GM18858 (cell line): ENCODE results near the gene ZDHHC18.
"Not testable (repeated sequence)": the region's sequence is repeated elsewhere in the genome, so short reads cannot be mapped to it uniquely, and the experiment has no call there.

Experiments used
- ATAC-seq: cut with Tn5 transposase; IDR thresholded peaks from one replicate; pipeline ENCODE4 v1.9.1; 2021; ENCODE audit not compliant: unreplicated experiment

Gene ZDHHC18

GRCh38 chr1:26791148-26791547 is 35.3 kb upstream of the ZDHHC18 start:
- ATAC-seq = no peak

DNA sequence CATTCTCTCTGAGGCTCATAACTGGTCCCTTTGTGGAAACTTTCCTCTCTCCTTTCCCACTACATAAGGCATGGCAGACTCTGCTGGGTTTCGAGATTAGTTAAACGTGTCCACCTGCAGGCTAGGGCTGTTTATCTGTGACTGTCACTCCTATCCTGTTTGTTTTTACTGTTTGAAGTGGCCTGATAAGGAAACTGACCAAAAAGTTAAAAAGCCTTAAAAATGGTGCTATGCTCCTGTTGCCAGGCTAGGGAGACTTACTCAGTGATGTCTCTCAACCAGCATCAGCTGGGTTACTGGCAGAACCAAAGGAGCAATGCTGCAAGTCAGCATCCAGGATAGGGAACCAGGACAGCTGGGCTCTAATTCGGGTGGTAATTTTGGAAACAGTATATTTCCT is 34.9 kb upstream of the ZDHHC18 start:
- ATAC-seq = no peak

DNA sequence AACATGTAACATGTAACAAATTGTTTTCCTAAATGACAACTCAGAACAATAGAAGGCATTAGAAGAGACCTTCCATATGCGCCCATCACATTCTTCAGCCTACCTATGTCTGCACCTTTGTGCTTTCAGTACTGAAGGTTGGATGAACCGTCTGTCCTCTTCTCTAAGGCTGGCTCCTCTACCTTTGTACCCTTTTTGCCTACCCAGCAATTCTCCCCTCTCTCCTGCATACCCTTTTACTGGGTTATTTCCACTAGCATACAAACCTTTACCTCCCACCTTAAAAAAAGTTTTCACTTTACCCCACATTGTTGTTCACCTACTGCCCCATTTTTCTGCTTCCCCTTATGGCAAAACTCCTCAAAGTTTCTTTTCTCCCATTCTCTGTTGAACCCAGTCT is 33.6 kb upstream of the ZDHHC18 start:
- ATAC-seq = no peak

DNA sequence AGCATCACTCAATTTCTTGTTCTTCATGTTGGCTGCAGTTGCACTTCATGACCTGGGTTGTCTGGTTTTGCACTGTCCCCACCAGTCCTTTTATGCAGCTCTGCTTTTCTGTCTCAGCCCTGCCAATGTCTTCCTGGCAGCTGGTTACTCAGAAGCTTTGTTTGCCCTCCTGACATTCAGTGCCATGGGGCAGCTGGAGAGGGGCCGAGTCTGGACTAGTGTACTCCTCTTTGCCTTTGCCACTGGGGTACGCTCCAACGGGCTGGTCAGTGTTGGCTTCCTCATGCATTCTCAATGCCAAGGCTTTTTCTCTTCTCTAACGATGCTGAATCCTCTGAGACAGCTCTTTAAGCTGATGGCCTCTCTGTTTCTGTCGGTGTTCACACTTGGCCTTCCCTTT is 32.1 kb upstream of the ZDHHC18 start:
- no peak for ATAC-seq

GRCh38 chr1:26797627-26798026 is 28.9 kb upstream of the ZDHHC18 start:
- ATAC-seq = no peak

GRCh38 chr1:26799479-26800142 is 26.9 kb upstream of the ZDHHC18 start:
- no peak for ATAC-seq

DNA sequence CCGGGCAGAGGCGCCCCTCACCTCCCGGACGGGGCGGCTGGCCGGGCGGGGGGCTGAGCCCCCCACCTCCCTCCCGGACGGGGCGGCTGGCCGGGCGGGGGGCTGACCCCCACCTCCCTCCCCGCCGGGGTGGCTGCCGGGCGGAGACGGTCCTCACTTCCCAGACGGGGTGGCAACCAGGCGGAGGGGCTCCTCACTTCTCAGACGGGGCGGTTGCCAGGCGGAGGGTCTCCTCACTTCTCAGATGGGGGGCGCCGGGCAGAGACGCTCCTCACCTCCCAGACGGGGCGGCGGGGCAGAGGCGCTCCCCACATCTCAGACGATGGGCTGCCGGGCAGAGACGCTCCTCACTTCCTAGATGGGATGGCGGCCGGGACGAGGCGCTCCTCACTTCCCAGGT is 22.6 kb upstream of the ZDHHC18 start:
- not testable (repeated sequence) for ATAC-seq

GRCh38 chr1:26810105-26810504 is 16.4 kb upstream of the ZDHHC18 start:
- ATAC-seq = not testable (repeated sequence)

DNA sequence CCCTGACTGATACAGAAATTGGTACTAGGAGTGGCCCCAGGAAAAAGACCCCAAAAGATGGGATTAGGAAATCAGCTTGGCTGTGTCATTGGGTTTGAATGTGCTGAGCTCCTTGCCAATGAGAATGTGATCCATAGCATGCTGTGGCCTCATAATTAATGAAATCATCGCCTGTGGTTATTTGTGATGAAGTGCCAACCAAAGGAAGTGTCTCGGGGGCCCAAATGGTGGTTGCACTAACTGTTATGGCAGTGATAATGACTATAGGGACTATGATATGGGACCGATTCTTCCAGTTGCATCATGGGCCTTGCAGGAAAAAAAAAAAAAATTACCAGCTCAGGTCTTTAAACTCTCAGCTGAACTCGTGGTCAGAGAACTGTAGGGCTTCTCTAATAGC is 15.4 kb upstream of the ZDHHC18 start:
- no peak for ATAC-seq

- no peak for ATAC-seq
These were observed 14.8 kb upstream of the ZDHHC18 start for GRCh38 chr1:26811708-26812107.

DNA sequence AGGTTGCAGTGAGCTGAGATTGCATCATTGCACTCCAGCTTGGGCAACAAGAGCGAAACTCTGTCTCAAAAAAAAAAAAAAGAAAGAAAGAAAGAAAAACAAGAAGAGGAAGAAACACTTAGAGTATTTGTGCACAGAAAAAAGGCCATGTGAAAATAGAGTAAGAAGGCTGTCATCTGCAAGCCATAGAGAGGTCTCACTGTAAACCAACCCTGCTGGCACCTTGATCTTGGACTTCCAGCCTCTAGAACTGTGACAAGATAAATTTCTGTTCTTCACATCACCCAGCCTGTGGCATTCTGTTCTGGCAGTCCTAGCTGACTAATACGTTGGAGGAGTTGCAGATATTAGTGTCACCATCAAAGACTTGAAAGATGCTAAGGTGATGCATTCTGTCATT is 12.1 kb upstream of the ZDHHC18 start:
- no peak for ATAC-seq

DNA sequence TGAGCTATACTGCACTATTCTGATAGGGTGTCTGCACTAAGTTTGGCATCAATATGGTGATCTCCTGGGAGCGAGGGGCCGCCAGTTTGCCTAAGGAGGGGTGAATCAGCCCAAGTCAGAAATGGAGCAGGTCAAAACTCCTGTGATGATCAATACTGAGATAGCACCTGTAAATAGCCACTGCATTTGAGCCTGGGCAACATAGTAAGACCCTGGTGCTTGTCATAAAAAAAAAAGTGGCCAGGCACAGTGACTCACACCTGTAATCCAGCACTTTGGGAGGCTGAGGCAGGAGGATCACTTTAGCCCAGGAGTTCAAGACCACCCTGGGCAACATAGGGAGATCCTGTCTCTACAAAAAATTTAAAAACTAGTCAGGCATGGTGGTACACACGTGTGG is 11.6 kb upstream of the ZDHHC18 start:
- no peak for ATAC-seq

- peak; percentile 78 for ATAC-seq
These were observed 5.7 kb upstream of the ZDHHC18 start for GRCh38 chr1:26820784-26821269.

DNA sequence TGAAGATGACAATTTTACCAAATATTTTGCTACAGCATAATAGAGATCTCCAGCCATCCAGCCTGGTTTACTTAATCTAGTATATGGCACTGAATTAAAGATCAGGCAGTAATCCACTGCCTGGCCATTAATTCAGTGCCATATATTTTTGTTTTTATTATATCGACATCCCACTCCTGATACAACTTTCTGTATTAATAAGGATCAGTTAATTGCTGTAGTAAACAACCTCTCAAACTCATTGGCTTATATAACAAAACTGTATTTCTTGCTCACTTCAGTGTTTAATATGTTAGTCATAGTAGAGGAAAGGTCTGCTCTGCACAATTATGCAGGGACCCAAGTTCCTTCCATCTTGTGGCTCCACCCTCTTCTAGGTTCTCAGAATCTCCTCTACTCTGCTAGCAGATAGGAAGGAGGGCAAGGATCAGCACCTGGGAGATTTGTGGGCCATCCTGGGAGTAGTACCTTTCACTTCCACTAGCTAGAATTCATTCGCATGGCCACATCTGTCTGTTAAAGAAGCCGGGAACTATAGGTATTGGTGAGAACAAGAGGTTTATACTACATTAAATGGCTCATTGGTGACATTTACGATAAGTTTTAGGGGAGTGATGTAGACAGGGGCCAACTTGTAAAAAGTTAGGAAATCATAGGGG is 3.6 kb upstream of the ZDHHC18 start:
- no peak for ATAC-seq

DNA sequence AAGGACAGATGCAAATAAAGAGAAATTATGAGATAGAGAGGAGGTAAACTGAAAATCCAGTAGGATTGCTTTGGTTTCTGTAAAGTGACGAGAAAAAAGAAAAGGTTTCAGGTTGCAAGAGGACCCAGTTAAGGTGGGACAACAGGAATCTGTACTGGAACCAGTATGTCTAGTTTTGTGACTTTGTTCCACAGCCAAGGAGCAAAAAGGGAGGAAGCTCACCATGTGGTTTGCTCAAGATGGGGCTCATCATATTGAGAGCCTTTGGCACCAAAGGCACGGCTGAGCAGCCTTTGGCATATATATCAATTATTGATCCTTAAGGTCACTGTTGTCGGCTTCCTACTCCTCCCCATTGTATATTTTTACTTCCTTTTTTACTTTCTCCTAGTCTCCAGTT is 1.8 kb upstream of the ZDHHC18 start:
- ATAC-seq = no peak

- ATAC-seq = no peak
These were observed 667 bp downstream of the ZDHHC18 start for GRCh38 chr1:26827106-26827604.

GRCh38 chr1:26827663-26828062 is 1.2 kb downstream of the ZDHHC18 start:
- no peak for ATAC-seq

GRCh38 chr1:26828411-26828991 is 2.0 kb downstream of the ZDHHC18 start:
- no peak for ATAC-seq

GRCh38 chr1:26829184-26829911 is 2.9 kb downstream of the ZDHHC18 start:
- no peak for ATAC-seq

DNA sequence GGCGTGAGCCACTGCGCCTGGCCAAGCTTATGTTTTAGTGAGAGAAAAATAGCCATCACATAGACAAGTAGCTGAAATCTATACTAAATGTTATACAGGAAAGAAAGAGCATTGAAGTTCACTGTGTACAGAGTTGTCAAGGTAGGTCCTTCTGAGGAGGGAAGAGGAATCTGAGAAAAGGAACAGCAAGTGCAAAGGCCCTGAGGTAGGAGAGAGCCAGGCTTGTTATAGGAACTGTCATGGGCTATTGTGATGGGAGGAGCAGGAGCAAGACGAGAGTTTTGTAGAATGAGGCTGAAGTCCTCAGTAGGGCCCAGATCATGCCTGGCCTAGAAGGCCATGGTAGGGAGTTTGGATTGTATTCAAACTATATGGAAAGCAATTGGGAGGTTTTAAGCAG is 4.6 kb downstream of the ZDHHC18 start:
- ATAC-seq = no peak

DNA sequence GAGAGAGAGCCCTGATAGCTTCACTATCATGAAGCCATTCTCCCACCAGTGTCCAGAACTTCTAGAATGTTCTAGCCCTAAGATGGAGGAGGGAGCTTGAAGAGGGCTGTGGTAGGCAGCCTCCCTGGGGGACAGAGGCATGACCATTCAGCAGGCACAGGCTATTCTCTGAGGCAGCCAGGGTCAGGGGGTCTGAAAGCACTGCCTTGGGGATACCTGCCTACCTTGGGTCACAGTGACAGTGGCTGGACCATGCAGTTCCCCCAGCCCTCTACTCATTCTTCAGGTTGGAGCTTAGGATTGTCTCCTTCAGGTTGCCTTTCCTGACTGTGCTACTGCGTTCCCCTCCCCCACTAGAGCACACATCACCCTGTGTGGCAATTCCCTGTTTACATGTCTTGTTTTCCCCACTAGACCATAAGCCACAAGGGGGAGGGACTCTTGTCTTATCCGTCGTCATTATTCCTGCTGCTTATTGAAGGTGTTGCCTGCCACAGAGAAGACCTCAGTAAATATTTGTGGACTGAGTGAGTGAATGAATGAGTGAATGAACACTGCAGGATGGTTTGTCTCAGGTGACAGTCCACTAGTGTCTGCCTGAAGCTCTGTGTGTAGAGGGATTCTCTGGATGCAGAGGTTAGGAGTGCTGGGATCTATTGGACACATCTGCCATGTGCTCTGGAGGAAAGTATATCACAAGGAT is 5.2 kb downstream of the ZDHHC18 start:
- no peak for ATAC-seq
